ENCODE data around the gene CBX6.

CBX6 gene

GRCh38 chr22:38866024-38866398, 6.0 kb downstream of the CBX6 start:
- Histone ChIP-seq H3K36me3 (ENCODE audit: control insufficient read depth, insufficient read depth, low read length, severe bottlenecking) (peaks cover 15% of the 10 kb centered on the region), H3K4me1 (ENCODE audit: control insufficient read depth, insufficient read depth, low read length) (peaks cover 48% of the 10 kb centered on the region), H3K9me3 (ENCODE audit: control insufficient read depth, low read length) (no peaks in the 10 kb centered on the region), H3K27me3 (replicated peaks; ENCODE audit: control insufficient read depth, insufficient read depth, low read length) (no peaks in the 10 kb centered on the region), H3K9ac (ENCODE audit: low read length) (no peak overlapping the region), H3K4me3 (ENCODE audit: low read length) (no peak overlapping the region)
- no peak for DNase-seq (ENCODE audit: low read depth)

GRCh38 chr22:38865201-38866023, 6.6 kb downstream of the CBX6 start:
- Histone ChIP-seq H3K9ac (ENCODE audit: low read length) (peak overlapping the region; percentile 72), H3K27me3 (replicated peaks; ENCODE audit: control insufficient read depth, insufficient read depth, low read length) (peaks cover 5% of the 10 kb centered on the region), H3K9me3 (ENCODE audit: control insufficient read depth, low read length) (no peaks in the 10 kb centered on the region), H3K36me3 (ENCODE audit: control insufficient read depth, insufficient read depth, low read length, severe bottlenecking) (peaks cover 15% of the 10 kb centered on the region), H3K4me3 (ENCODE audit: low read length) (no peak overlapping the region), H3K4me1 (ENCODE audit: control insufficient read depth, insufficient read depth, low read length) (peaks cover 43% of the 10 kb centered on the region)
- no peak for DNase-seq (ENCODE audit: low read depth)

- H3K9me3 ChIP-seq (ENCODE audit: control insufficient read depth, low read length) = no peaks in the 10 kb centered on the region
- H3K4me1 ChIP-seq (ENCODE audit: control insufficient read depth, insufficient read depth, low read length) = peaks cover 37% of the 10 kb centered on the region
- H3K9ac ChIP-seq (ENCODE audit: low read length) = peak overlapping the region; percentile 72
- H3K36me3 ChIP-seq (ENCODE audit: control insufficient read depth, insufficient read depth, low read length, severe bottlenecking) = peaks cover 9% of the 10 kb centered on the region
- DNase-seq (ENCODE audit: low read depth) = no peak
- H3K4me3 ChIP-seq (ENCODE audit: low read length) = no peak overlapping the region
- peaks cover 8% of the 10 kb centered on the region for H3K27me3 ChIP-seq (replicated peaks; ENCODE audit: control insufficient read depth, insufficient read depth, low read length)
Observed at GRCh38 chr22:38864361-38865191, 7.4 kb downstream of the CBX6 start.

DNA sequence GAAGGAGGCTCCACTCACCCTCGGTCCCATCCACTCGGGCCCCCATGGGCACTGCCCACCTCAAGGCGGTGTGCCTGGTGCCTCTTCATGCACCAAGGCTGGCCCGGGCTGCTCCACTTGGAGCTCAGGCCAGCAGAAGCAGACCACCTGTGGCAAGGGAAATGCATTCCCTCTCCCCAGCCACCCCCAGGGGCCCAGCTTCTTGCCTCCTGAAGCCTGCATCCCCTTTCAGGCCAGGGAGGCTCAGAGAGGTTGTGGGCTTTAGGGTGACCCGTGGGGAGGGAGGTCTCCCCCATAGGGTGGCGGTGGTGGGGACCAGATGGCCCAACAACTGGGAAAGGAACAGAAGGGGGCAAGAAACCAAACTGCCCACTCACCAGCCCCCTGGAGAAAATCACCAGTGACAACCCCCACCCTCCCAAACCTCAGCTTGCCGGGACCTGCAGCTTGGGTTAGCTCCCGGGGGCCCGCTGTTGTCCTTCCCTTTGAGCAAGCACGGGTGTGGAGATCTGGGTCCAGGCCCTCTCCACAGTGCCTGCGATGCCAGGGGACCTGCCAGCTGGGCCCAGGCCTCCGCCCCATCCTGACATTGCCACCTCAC, 8.4 kb downstream of the CBX6 start:
- no peak for DNase-seq (ENCODE audit: low read depth)
- Histone ChIP-seq H3K27me3 (replicated peaks; ENCODE audit: control insufficient read depth, insufficient read depth, low read length) (peaks cover 8% of the 10 kb centered on the region), H3K4me3 (ENCODE audit: low read length) (no peak overlapping the region), H3K9me3 (ENCODE audit: control insufficient read depth, low read length) (no peaks in the 10 kb centered on the region), H3K4me1 (ENCODE audit: control insufficient read depth, insufficient read depth, low read length) (peaks cover 28% of the 10 kb centered on the region), H3K36me3 (ENCODE audit: control insufficient read depth, insufficient read depth, low read length, severe bottlenecking) (peaks cover 7% of the 10 kb centered on the region), H3K9ac (ENCODE audit: low read length) (no peak overlapping the region)

GRCh38 chr22:38862375-38863329, 9.4 kb downstream of the CBX6 start:
- Histone ChIP-seq H3K36me3 (ENCODE audit: control insufficient read depth, insufficient read depth, low read length, severe bottlenecking) (peaks cover 7% of the 10 kb centered on the region), H3K4me1 (ENCODE audit: control insufficient read depth, insufficient read depth, low read length) (peaks cover 27% of the 10 kb centered on the region), H3K9me3 (ENCODE audit: control insufficient read depth, low read length) (no peaks in the 10 kb centered on the region), H3K4me3 (ENCODE audit: low read length) (no peak overlapping the region), H3K9ac (ENCODE audit: low read length) (no peak overlapping the region), H3K27me3 (replicated peaks; ENCODE audit: control insufficient read depth, insufficient read depth, low read length) (peaks cover 8% of the 10 kb centered on the region)
- DNase-seq (ENCODE audit: low read depth) = peak; percentile 27

DNA sequence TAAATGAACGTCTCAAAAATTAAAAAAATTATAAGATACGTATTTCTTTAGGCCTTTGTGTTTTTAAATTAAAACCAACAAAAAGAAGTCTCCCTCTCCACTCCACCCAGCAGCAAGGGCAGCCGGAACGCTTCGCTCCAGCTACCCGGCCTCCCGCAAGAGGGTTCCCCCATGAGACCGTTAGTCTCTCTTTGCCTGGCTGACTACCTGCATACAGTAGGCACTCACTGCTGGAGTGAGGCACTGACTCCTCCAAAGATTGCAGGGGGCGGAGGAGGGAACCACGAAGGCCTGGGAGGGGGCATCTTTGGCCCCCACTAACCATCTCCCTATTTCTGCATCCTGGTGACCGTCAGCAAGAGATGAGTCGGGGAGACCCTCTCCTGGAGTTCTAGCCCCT, 10.1 kb downstream of the CBX6 start:
- peaks cover 7% of the 10 kb centered on the region for H3K36me3 ChIP-seq (ENCODE audit: control insufficient read depth, insufficient read depth, low read length, severe bottlenecking)
- no peaks in the 10 kb centered on the region for H3K9me3 ChIP-seq (ENCODE audit: control insufficient read depth, low read length)
- peaks cover 8% of the 10 kb centered on the region for H3K27me3 ChIP-seq (replicated peaks; ENCODE audit: control insufficient read depth, insufficient read depth, low read length)
- DNase-seq (ENCODE audit: low read depth) = no peak
- H3K4me1 ChIP-seq (ENCODE audit: control insufficient read depth, insufficient read depth, low read length) = peaks cover 24% of the 10 kb centered on the region
- no peak overlapping the region for H3K4me3 ChIP-seq (ENCODE audit: low read length)
- no peak overlapping the region for H3K9ac ChIP-seq (ENCODE audit: low read length)

- peaks cover 8% of the 10 kb centered on the region for H3K27me3 ChIP-seq (replicated peaks; ENCODE audit: control insufficient read depth, insufficient read depth, low read length)
- no peaks in the 10 kb centered on the region for H3K9me3 ChIP-seq (ENCODE audit: control insufficient read depth, low read length)
- peaks cover 24% of the 10 kb centered on the region for H3K4me1 ChIP-seq (ENCODE audit: control insufficient read depth, insufficient read depth, low read length)
- H3K4me3 ChIP-seq (ENCODE audit: low read length) = no peak overlapping the region
- no peak for DNase-seq (ENCODE audit: low read depth)
- H3K36me3 ChIP-seq (ENCODE audit: control insufficient read depth, insufficient read depth, low read length, severe bottlenecking) = peaks cover 7% of the 10 kb centered on the region
- H3K9ac ChIP-seq (ENCODE audit: low read length) = no peak overlapping the region
Observed at GRCh38 chr22:38861170-38861876, 10.7 kb downstream of the CBX6 start.

GRCh38 chr22:38860283-38861169, 11.5 kb downstream of the CBX6 start:
- H3K4me3 ChIP-seq (ENCODE audit: low read length) = no peak overlapping the region
- H3K27me3 ChIP-seq (replicated peaks; ENCODE audit: control insufficient read depth, insufficient read depth, low read length) = peaks cover 8% of the 10 kb centered on the region
- peaks cover 6% of the 10 kb centered on the region for H3K36me3 ChIP-seq (ENCODE audit: control insufficient read depth, insufficient read depth, low read length, severe bottlenecking)
- no peaks in the 10 kb centered on the region for H3K9me3 ChIP-seq (ENCODE audit: control insufficient read depth, low read length)
- H3K9ac ChIP-seq (ENCODE audit: low read length) = no peak overlapping the region
- H3K4me1 ChIP-seq (ENCODE audit: control insufficient read depth, insufficient read depth, low read length) = peaks cover 28% of the 10 kb centered on the region
- DNase-seq (ENCODE audit: low read depth) = no peak

GRCh38 chr22:38859581-38860282, 12.3 kb downstream of the CBX6 start:
- H3K4me1 ChIP-seq (ENCODE audit: control insufficient read depth, insufficient read depth, low read length) = peaks cover 24% of the 10 kb centered on the region
- H3K36me3 ChIP-seq (ENCODE audit: control insufficient read depth, insufficient read depth, low read length, severe bottlenecking) = no peaks in the 10 kb centered on the region
- H3K9me3 ChIP-seq (ENCODE audit: control insufficient read depth, low read length) = no peaks in the 10 kb centered on the region
- H3K4me3 ChIP-seq (ENCODE audit: low read length) = no peak overlapping the region
- H3K27me3 ChIP-seq (replicated peaks; ENCODE audit: control insufficient read depth, insufficient read depth, low read length) = peaks cover 8% of the 10 kb centered on the region
- no peak for DNase-seq (ENCODE audit: low read depth)
- H3K9ac ChIP-seq (ENCODE audit: low read length) = no peak overlapping the region

Measured in adipocyte (in vitro differentiated cells).